Stimulated activated CD8-positive, alpha-beta memory T cell treated with anti-CD3 and anti-CD28 coated beads, Interleukin-4, amount 100 ng/mL, for 1 hour (primary cell): ENCODE results near the gene XPO6.
"Not testable (repeated sequence)": the region's sequence is repeated elsewhere in the genome, so short reads cannot be mapped to it uniquely, and the experiment has no call there.

Source experiments
- DNase-seq, 2 donors: peaks; one replicate each; pipeline ENCODE4 v3.0.0-alpha.2; 2020; ENCODE audit warnings: low read depth in 2 of 2, low spot score in 1 of 2

XPO6 gene

DNA sequence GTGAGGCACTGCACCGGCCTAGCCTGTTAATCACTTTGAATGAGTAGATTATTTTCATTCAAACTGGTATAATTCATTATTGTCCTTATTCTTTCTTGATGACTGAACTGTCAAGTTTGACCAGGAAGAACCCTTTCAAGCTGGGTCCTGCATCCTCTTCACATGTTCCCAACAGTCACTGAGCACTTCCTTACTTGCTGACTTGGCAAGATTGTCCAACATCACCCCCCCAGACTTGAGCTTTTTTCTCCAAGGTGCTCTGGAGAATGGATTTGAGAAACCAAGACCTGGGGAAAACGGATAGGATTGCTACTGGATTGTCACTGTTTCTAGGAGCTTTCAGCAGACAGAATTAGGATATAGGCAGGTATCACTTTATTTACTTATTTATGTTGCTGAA lies 93.1 kb downstream of the XPO6 start:
- no peak for DNase-seq

DNA sequence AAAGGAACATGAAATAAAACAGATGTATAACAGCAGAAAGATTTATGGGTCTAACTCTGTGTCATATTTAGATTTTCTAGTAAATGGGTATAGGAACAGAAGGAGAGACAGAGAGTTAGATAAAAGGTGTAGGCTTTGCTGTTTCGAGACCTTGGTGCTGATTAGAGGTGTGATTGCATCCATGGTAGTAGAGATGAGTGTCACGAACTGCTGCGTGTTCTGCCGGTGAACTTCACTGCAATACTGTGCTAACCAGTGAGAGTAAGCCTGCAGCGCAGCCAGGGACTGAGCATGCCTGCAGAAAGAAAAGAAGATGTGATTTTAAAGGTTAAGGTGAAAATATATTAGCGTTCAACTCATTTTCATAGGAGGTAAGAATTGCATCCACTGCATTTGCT lies 94.6 kb downstream of the XPO6 start:
- no peak for DNase-seq

DNA sequence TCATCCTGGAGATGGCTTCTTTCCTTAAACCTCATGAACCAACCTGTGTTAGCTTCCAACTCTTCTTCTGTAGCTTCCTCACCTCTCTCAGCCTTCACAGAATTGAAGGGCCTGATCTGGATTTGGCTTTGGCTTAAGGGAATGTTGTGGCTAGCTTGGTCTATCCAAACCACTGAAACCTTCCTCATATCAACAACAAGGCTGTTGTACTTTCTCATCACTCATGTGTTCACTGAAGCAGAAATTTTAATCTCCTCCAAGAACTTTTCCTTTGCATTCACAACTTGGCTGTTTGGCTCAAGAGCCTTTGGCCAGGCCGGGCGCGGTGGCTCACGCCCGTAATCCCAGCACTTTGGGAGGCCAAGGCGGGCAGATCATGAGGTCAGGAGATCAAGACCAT lies 95.9 kb downstream of the XPO6 start:
- DNase-seq, result not testable (repeated sequence)

DNA sequence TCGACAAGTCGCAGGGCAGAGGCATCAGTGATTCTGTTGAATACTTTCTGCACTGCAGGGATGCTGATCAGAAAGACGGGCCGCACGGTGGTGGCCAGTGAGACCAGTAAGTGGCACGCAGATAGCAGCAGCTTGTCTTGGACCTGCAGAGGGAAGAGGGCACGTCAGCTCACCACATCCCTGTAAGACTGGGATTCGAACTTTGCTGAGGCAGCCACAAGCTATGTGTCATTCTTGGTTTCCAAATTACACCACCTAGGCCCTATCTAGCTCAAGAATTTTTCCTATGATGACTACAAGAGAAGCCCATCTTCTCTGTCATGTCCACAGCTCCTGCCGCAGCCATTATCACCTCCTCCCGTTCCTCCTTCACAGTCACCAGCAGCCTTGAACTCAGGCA lies 98.9 kb downstream of the XPO6 start:
- DNase-seq, result no peak

DNA sequence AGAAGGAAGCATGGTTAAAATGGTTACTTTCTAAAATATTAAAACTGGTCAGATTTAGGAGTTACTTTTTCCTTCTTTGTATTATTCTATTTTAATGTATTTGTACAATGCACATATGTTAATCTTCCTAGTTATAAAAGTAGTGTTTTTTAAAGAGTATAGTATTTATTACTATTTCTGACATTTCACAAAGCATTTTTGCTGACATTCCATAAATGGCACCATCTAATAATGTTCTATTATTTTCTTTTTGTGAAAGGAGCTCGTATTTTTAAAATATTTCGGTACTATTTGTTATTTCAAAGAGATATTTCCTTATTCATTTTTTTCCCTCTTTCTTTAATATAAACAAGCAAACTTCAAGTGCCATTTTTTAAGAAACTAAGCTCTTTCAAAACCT lies 100.8 kb downstream of the XPO6 start:
- no peak for DNase-seq

DNA sequence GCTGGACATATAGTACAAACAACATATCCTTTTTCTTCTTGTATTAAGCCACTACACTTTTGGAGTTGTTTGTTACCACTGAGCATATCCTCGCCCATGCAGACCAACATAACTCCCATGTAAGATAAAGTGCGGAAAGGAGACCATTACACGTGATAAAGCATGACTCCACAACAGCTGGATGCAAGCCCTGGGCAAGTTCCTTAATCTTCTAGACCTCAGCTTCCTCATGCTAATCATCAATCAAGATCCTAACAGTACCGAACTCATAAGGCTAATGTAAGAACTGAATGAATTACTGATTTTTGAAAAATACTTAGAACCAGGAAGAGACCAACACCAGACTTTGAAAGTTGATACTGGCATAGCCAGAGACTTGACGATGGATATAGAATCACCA lies 101.3 kb downstream of the XPO6 start:
- DNase-seq, result no peak

DNA sequence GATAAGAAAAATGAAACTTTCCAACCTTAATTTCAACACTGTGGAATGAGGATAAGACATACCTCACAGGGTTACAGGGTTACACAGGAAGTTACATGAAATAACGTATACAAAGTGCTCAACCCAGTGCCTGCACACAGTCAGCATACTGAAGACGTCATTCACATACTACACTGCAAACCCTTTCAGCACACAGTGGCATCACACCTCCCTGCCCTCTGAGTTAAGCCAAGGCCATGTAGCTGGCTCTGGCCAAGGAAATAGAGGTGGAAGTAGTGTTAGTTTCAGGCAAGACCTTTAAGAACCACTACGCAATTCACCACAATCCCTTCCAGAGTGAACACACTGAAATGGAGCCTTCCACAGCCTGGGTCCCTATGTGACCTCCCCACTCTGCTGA lies 101.7 kb downstream of the XPO6 start:
- DNase-seq, result no peak

DNA sequence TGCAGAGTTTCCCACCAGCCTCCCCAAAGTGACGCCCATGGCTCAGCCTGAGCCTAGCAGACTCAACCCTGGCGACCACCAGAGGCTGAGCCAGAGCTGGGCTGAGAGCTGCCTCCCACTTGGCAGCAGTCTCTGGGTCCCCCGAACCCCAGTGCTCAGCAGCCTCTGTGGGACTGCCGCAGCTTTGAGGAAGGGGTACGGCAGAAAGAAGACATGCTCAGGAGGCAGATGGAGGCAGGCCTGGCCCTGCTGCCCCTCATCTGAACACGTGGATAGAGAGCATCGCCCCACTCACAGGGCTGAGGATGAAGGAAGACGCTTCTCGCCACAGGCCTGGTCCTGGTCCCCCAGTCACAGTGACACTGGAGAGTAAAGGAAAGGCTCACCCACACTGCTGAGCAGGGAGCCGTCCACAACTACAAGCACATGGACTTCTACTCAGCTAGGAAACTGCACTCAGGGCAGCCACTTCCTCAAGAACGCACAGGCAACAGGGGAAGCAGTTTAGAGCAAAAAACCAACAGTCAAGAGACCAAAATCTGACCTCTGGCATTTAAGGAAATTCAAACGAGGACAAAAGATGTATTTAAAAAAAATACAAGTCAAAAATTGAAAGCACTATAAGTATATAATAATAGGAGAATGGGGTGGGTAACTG lies 103.0 kb downstream of the XPO6 start:
- no peak for DNase-seq

DNA sequence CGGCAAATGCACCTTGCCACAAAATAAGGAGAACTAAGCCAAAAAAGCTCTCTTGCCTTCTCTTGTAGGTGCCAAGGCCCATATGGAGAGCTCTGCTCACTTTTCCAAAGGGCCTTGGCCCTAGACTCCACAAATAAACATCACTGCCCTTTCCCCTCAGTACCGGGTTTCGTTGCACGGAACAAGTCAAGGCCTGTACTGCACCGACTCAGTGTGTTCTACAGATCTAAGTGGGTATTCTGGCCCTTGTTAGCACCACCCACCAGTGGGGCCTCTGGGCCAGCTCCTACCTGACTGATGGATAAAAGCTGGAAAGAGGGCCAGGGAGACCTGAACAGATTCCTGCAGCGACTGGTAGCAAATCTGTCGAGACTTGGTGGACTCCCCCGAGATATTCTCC lies 104.5 kb downstream of the XPO6 start:
- DNase-seq, result no peak

DNA sequence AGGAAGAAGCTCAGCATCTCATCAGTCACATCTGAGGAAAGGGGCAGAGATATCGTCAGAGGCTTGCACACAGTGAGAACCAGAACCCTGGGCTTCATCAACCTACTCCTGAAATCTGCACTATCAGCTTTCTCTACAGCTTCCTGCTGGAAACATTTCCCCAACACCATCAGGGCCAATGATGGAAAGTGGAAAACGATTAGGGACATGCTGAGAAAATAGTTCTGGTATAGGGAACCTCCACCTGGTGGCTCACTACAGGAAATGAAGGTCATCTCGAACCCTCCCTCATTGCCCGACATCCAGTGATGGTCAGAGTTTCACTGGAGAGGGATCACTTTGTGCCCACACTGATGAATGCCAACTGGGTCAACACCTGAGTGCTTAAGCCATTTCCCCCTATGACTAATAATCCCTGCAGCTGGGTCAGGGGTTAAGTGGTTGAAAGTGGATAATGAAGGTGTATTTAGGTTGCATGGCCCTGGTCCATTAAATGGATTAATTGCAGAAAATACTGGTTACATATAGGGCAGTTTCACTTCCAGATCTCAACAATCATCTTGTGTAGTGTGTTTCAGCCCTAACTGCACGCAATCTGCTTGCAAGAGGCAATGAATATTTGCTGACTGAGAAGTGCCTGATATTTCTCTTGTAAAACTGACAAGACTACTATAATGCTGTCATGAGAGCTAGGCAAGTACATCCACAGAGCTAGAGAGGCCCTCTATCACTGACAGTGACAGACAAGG lies 105.1 kb downstream of the XPO6 start:
- no peak for DNase-seq

DNA sequence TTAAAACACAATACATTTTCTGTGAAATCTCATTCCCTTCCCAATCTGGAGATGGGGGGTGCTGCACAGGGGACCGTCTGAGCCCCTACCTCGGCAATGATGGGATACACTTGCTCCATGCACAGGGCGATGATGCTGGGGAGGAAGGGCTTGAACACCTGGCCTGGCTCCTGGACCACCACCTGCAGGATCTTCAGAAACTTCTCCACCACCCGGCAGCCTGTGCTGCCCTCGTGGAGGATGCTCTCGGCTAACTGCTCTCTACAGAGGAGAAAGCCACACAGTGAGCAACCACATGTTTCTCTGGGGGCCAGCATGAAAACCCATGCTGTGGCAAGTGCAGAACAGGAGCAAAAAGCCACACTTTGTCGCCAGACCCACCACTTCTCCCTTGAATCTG lies 105.8 kb downstream of the XPO6 start:
- no peak for DNase-seq

DNA sequence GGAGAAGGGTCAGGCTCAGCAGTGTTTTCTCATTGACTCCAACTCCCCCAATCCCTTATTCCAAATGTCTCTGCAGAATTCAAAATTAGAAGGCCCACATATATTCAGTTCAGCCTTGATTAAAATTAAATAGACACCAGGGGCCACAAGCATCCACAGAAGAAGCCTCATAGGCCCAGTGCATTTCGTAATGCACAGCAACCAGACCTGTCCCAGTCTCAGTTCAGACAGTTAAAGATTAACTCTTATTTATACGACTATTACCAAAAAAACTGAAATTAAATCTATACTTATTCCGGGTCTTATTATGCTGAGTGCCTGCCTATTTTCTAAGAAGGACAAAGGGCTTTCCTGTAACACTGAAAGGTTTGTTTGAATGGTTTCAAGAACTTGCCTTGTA lies 106.5 kb downstream of the XPO6 start:
- DNase-seq, result no peak

DNA sequence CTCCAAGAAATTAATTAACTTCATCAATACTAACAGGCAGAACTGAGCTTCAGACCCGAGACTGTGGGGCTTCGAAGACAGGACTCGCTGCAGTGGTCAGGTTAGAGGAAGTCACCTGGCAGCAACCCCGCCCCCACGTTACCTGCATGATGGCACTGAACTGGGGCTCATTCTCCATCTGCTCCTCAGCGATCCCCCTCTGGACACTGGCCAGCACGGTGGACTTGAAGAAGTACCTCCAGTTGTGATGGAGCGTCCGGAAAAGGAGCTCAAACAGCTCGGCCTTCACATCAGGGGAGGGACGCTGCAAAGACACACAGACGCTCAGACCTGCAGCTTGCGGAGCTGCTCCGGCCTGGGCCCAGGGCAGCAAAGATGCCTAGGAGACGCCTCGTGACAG lies 107.4 kb downstream of the XPO6 start:
- no peak for DNase-seq

DNA sequence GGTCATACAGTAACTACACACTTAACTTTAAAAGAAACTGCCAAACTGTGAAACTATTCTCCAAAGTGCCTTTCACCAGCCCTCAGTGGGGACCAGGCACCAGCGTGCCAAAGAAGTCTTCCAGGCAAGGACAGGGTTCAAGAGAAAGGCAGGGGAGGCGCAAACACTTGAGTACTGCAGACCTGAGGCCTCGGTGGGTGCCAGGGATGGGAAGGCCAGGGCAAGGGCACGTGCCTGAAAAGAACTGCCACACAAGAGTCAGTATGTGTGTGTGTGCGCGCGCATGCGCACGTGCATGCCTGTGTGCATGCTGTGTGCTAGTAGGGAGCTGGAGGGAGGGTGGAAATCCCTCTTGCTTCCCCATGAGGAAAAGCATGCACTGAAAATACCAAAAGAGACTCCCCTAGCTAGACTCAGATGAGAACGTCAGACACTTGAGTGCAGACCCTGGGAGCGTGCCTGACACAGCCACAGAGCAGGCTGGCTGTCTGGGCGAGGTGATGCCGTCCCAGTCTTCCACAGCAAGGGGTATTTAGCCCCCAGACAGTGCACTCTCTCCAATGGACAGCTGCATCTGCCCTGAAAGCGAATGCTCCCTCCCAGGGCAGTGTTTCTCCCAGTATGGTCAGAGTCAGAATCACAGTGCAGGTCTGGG lies 108.1 kb downstream of the XPO6 start:
- DNase-seq, result no peak

DNA sequence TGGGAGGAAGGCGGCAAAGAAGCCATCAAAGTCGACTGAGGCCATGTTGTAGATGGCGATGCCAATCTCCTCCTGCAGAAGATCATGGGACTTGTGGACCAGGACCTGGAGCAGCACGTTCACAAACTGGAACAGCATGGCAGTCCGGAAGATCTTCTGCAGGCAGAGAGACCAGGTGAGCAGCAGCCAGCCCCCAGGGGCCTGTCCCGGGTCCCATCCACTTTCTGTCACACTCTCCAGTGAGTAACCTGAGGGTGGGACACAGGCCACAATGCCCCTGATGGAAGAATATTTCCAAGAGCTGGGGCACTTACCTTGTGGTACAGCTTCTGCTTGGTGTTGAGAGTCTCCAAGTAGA lies 110.3 kb downstream of the XPO6 start:
- DNase-seq, result no peak

DNA sequence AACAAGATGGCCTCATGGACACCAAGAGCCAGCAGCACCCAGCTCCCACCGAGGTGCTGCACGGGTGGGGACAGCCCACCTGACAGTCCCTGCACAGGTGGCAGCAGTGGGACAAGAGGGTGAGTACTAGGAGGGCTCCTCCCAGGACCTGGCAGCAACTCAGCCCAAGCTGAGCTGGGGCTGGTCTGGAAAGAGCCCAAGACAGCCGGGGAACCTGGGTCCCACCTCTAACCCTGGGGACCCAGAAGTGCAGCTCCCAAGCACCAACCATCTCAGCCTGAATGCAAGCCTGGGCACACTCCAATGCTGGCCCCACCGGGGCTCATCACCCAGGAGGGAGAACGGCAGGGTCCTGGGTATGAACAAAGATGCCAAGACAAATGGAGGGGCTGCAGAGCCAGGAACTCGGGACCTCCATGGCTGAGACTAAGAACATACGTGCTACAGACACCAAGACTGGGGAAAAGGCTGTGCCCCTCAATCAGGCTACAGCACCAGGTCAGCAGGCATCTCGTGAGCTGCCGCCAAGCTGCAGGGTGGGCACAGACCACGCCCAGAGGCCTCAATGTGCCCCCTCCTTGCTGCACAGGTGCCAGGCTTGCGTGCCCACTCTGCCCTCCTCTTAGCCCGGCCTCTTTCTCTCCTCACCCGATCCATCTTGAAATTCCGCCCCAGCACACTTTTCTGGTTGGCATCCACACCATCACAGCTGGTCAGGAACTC lies 110.8 kb downstream of the XPO6 start:
- DNase-seq, result no peak

DNA sequence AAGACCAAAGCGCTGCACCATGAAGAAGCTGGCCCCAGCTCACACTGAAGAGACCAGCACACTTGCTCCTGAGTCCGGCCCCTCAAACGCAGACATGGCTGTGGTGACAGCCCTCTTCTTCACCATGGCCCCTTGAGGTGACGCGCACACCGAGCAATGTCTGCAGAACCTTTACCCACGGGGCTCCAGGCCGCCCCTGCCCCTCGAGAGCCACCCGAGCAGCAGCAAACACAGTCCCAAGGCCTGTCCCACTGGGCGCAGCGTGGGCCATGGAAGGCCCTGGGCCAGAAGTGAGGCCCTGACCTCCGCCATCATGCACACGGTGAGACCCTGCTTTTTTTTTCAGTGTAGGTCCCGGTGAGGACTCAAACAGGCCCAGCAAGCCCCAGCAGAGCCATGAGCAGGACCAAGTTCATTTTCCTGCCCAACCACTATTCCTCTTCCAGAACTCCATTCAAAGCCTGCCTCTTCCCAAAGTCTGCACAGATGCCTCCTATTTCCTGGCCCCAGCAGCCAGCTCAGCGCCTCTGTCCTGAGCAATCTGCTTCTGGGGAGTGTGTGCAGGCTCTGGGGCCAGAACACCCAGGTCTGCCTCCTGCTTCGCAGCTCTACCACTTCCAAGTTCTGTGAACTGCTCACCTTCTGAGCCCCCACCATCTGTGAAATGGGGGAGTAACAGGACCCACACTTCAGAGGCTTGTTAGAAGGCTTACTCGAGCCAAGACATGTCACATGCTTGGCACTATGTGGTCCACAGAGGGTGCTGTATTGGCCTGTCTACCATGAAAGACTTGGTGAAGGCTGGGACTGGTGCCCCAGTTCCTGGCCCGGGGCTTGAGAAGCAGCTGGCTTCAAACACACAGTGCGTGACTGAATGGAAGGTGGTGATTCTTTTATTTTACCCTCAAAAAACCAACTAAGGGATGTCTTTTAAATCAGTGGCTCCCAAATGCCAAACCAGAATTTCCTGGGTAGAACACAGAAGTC lies 112.5 kb downstream of the XPO6 start:
- no peak for DNase-seq

DNA sequence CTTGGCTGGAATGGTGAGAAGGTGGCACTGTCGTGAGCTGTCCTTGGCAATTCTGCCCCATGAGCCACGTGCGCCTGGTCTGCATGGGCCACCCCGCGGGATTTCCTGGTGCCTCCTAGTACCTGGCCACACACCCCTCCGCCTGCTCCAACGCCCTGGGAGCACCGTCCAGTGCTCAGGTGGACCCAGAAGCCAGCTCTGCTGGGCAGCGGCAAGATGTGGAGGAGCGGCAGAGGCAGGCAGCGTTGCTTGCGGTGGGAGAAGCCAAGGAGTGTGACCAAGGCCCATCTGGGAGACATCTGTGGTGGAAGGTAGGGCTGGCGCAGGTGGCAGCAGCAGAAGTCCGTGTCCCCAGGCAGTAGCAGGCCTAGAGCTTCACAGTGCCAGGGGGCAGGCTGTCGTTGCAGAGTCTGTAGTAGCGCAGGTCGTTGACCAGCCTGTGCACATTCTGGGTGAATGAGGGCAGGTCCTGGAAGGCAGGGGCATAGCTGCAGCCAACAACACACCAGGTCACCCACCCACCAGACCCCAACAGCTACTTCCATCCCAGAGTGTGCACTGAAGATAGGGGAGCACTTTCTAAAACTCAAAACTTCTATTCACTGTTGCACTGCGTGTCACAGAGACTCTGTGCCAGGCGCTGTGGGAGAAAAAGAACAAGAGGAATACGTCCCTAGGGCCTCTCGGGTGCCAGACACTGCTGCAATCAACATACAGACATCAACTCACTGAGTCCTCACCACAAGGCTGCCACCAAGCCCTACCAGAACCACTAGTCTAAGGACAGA lies 113.4 kb downstream of the XPO6 start:
- no peak for DNase-seq

DNA sequence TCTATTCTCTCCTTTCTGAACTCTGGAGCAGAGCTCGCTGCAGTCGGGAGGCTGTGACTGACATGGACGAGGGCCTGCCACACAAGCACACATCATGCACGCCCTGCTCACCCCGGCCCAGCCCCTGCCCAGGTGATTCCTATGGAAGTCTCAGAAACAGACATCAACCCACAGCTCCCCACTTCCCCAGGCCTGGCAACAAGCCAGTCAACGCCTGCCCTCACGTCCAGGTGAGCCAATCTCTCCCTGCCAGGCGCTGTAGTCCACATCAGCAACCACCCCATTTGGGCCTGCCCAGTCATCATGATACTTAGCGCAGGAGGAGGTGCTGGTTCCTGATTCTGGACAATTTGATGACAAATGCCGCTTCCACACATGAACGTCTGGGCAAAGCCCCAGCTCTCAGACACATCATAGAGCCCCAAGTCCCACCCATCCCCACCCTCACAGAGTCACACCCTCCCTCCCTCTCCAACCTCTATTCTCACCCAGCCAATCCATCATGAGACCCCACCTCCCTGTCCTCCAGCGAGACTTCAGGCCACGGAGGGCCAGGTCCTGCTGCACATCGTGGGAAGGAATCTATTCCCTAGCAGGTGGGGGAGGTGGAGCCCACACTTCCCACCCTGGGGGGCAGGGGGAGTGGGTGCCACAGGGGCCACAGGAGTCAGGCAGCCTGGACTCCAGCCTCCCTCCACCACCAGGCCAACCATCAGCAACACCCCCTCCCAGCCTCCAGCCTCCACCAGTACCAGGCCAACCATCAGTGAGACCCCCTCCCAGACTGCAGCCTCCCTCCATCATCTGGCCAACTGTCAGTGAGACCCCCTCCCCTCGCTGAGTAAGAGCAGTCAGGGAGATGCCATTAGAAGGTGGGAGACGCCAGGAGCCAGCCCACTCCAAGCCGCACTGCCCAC lies 114.5 kb downstream of the XPO6 start:
- DNase-seq, result no peak
